Transverse colon (tissue), 4 donors: ENCODE data around the gene PDPN.

ENCODE experiments used
- CTCF ChIP-seq, 5 experiments: fragments of 200-600 bp in 3 of 5; fragments of 450-650 bp in 2 of 5; sonication (generic) in 3 of 5; IDR thresholded peaks; 1 replicate in 2 of 5; 2 replicates in 3 of 5; pipeline ENCODE4 v1.5.1; 2016 to 2017; ENCODE audit warnings: antibody characterized with exemption in 5 of 5, inconsistent platforms in 3 of 5, mild to moderate bottlenecking in 2 of 5, moderate library complexity in 1 of 5
- EP300 ChIP-seq: sonication (generic); formaldehyde crosslinking; IDR thresholded peaks from one replicate; pipeline ENCODE4 v1.6.1; 2017; ENCODE audit warnings: antibody characterized with exemption, low read depth
- POLR2AphosphoS5 ChIP-seq, 3 donors: sonication (generic); formaldehyde crosslinking; IDR thresholded peaks; one replicate each; pipeline ENCODE4 v1.6.1; 2016; ENCODE audit warnings: antibody characterized with exemption in 3 of 3

DNA sequence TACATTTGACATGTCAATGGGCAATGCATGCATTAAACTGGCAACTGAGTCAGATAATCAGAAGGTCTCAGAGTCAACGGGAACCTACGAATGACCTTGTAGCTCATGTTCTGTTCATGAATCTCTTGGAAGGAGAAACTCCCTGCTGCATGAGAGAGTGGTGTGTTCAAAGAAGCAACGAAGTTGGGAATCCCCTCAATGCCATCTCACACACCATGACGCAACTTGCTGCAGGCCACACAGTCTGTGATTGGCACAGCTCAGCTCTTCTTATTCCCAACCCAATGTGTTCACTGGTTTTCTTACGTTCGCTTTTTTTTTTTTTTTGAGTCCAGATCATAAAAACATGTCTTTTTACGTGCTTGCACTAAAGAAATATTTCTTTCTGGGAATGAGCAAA, 62.9 kb downstream of the PDPN start:
- no peak for TF ChIP-seq CTCF (IDR thresholded peaks at IDR 0.05)
- no peak for TF ChIP-seq EP300
- TF ChIP-seq POLR2AphosphoS5 (IDR thresholded peaks at IDR 0.05), result no peak
